GM12864 (cell line): ENCODE data around the gene MRPL46.
"Not testable (repeated sequence)": the region's sequence is repeated elsewhere in the genome, so short reads cannot be mapped to it uniquely, and the experiment has no call there.

Source experiments
- DNase-seq: peaks from one replicate; pipeline ENCODE4 v3.0.0-alpha.2; 2011; ENCODE audit warnings: low read depth
- H3K4me3 ChIP-seq: 2 replicates; pipeline ENCODE4 v1.5.1; 2011; ENCODE audit warnings: mild to moderate bottlenecking, low read depth, low read length, control low read depth
- CTCF ChIP-seq: IDR thresholded peaks from 2 replicates; pipeline ENCODE4 v1.5.1; 2011; ENCODE audit warnings: low read depth, mild to moderate bottlenecking, moderate library complexity, low read length, control low read depth, inconsistent platforms; ENCODE audit errors: missing control alignments

The MRPL46 gene

GRCh38 chr15:88470625-88471372 lies 3.6 kb upstream of the MRPL46 start:
- no peak overlapping the region for H3K4me3 ChIP-seq
- DNase-seq = no peak
- TF ChIP-seq CTCF = peak; percentile 20

- TF ChIP-seq CTCF = no peak
- no peak overlapping the region for H3K4me3 ChIP-seq
- DNase-seq = no peak
Measured at GRCh38 chr15:88469321-88469720, 2.1 kb upstream of the MRPL46 start.

GRCh38 chr15:88468721-88469120 lies 1.5 kb upstream of the MRPL46 start:
- not testable (repeated sequence) for DNase-seq
- H3K4me3 ChIP-seq = peak overlapping the region; percentile 91; the same call in 1 of the 2 replicates

- peak overlapping the region; percentile 91 for H3K4me3 ChIP-seq
- TF ChIP-seq CTCF = peak; percentile 42
- DNase-seq = no peak
Measured at GRCh38 chr15:88467935-88468528, 844 bp upstream of the MRPL46 start.

GRCh38 chr15:88465633-88466224 lies 1.5 kb downstream of the MRPL46 start:
- TF ChIP-seq CTCF = no peak
- no peak overlapping the region for H3K4me3 ChIP-seq
- DNase-seq = no peak

GRCh38 chr15:88463870-88464532 lies 3.2 kb downstream of the MRPL46 start:
- no peak for TF ChIP-seq CTCF

GRCh38 chr15:88456733-88457132 lies 10.5 kb downstream of the MRPL46 start:
- no peak overlapping the region for H3K4me3 ChIP-seq
- TF ChIP-seq CTCF = no peak
- no peak for DNase-seq

More at GRCh38 chr15:88463870-88464532, 3.2 kb downstream of the MRPL46 start:
- no peak for DNase-seq
- H3K4me3 ChIP-seq = no peak overlapping the region
